Right lobe of liver (tissue), 6 donors: ENCODE results near the gene CMPK2. TPM values are rescaled to one million over a fixed set of nuclear protein-coding genes. Genes with fewer than 3 reads are reported as not detected.

Source experiments
- ATAC-seq, 4 donors: fragments of 200-7000 bp; cut with Tn5 transposase; one replicate each; pipeline ENCODE4 v1.9.1; 2020; ENCODE audit warnings: mild to moderate bottlenecking in 4 of 4, moderate library complexity in 4 of 4
- DNase-seq, 3 donors: peaks; one replicate each; pipeline ENCODE4 v3.0.0-alpha.2; 2020
- H3K27ac ChIP-seq, 3 donors: fragments of 200-600 bp; one replicate each; pipeline ENCODE4 v1.8.0; 2022
- H3K27me3 ChIP-seq, 2 donors: fragments of 200-600 bp; one replicate each; pipeline ENCODE4 v1.8.0; 2022
- H3K36me3 ChIP-seq, 4 donors: fragments of 200-600 bp; sonication (generic) in 1 of 4; one replicate each; pipeline versions ENCODE4 v1.5.1 to v1.8.0; 2017 to 2022; ENCODE audit warnings: control low read depth in 1 of 4
- H3K4me1 ChIP-seq, 4 donors: fragments of 200-600 bp; sonication (generic) in 1 of 4; one replicate each; pipeline versions ENCODE4 v1.5.1 to v1.8.0; 2017 to 2022; ENCODE audit warnings: control low read depth in 1 of 4
- H3K4me3 ChIP-seq, 3 donors: fragments of 200-600 bp; one replicate each; pipeline ENCODE4 v1.8.0; 2022
- H3K9me3 ChIP-seq, 4 donors: fragments of 200-600 bp; sonication (generic) in 1 of 4; one replicate each; pipeline versions ENCODE4 v1.5.1 to v1.8.0; 2017 to 2022; ENCODE audit warnings: control low read depth in 1 of 4
- CTCF ChIP-seq, 4 donors: fragments of 200-600 bp in 3 of 4; fragments of 450-650 bp in 1 of 4; IDR thresholded peaks; one replicate each; pipeline versions ENCODE4 v1.5.1 to v1.8.0; 2016 to 2022; ENCODE audit warnings: antibody characterized with exemption in 4 of 4, mild to moderate bottlenecking in 2 of 4
- POLR2A ChIP-seq: fragments of 450-650 bp; IDR thresholded peaks from one replicate; pipeline ENCODE4 v1.6.1; 2017; ENCODE audit warnings: antibody characterized with exemption, mild to moderate bottlenecking
- WGBS: methylation state at CpG from one replicate; pipeline ENCODE4 v1.1.6; 2018; ENCODE audit warnings: low coverage, low lambda C conversion rate; ENCODE audit not compliant: insufficient coverage; ENCODE audit errors: missing lambda C conversion rate; 5-methylcytosine and 5-hydroxymethylcytosine counted together
- intact Hi-C, 2 donors: fragments of 100-400 bp; cut with DNase I; formaldehyde crosslinking; loops; one replicate each; pipeline versions ENCODE4 v1.11.2 to v1.14.1; 2022
- total RNA-seq, 6 experiments: library from RNA; depleted of rRNA in 2 of 6; stranded (reverse); fragments of >200 nt in 2 of 6; fragmentation: NEBNext Ultra II Directional in 3 of 6; extraction: Animal tissue kit (Norgen Biotek cat#: 25700) in 3 of 6; gene quantifications; one replicate each; pipeline versions ENCODE4 v1.1.0 to v1.2.4, GENCODE V29; 2016 to 2023
- donor health status: DM: no; HTN: yes; CAD: no.
- donor health status: DM: no; HTN: no; CAD: no.
- donor health status: DM: no; HTN: no; CAD: no.
- donor health status: DM: no; HTN: yes; CAD: no.
- donor health status: DM: no; HTN: yes; CAD: no.

Gene CMPK2
- total RNA-seq, 6 experiments from 2014 or later: 1.9 to 5.1 (median 3.8) TPM

GRCh38 chr2:6812857-6813530 is 52.7 kb downstream of the CMPK2 start:
- Histone ChIP-seq H3K27ac (no peak overlapping the region), H3K4me3 (no peak overlapping the region), H3K9me3 (no peaks in the 10 kb centered on the region), H3K4me1 (no peaks in the 10 kb centered on the region), H3K27me3 (no peaks in the 10 kb centered on the region), H3K36me3 (no peaks in the 10 kb centered on the region)
- ATAC-seq (no peak), DNase-seq (no peak)
- TF ChIP-seq CTCF (IDR thresholded peaks at IDR 0.05): no peak
- TF ChIP-seq POLR2A: no peak
- intact Hi-C loops: no loop called here
- WGBS: 33% methylated on average over 5 of the region's 12 CpGs

GRCh38 chr2:6810961-6811360 is 54.7 kb downstream of the CMPK2 start:
- Histone ChIP-seq H3K4me3 (no peak overlapping the region), H3K9me3 (no peaks in the 10 kb centered on the region), H3K36me3 (no peaks in the 10 kb centered on the region), H3K27ac (no peak overlapping the region), H3K27me3 (no peaks in the 10 kb centered on the region), H3K4me1 (no peaks in the 10 kb centered on the region)
- intact Hi-C loops: no loop called here
- DNase-seq (no peak), ATAC-seq (no peak)
- 71% methylated on average over 5 of the region's 6 CpGs for WGBS
- TF ChIP-seq CTCF (IDR thresholded peaks at IDR 0.05): no peak
- no peak for TF ChIP-seq POLR2A

GRCh38 chr2:6808426-6808825 is 57.3 kb downstream of the CMPK2 start:
- DNase-seq (no peak), ATAC-seq (no peak)
- intact Hi-C loops: no loop called here
- 60% methylated on average over 1 of the region's 1 CpG for WGBS
- no peaks in the 10 kb centered on the region for H3K4me1 ChIP-seq
- H3K36me3 ChIP-seq: no peaks in the 10 kb centered on the region
- H3K27ac ChIP-seq: no peak overlapping the region
- H3K4me3 ChIP-seq: no peak overlapping the region
- no peaks in the 10 kb centered on the region for H3K27me3 ChIP-seq
- H3K9me3 ChIP-seq: no peaks in the 10 kb centered on the region
- TF ChIP-seq POLR2A (no peak), CTCF (IDR thresholded peaks at IDR 0.05) (no peak)

- WGBS: 30% methylated on average over 4 of the region's 6 CpGs
- H3K9me3 ChIP-seq: no peaks in the 10 kb centered on the region
- no peaks in the 10 kb centered on the region for H3K4me1 ChIP-seq
- TF ChIP-seq CTCF (IDR thresholded peaks at IDR 0.05) (no peak), POLR2A (no peak)
- no peaks in the 10 kb centered on the region for H3K36me3 ChIP-seq
- DNase-seq (no peak), ATAC-seq (no peak)
- H3K27ac ChIP-seq: no peak overlapping the region
- no peaks in the 10 kb centered on the region for H3K27me3 ChIP-seq
- intact Hi-C loops: no loop called here
- H3K4me3 ChIP-seq: no peak overlapping the region
These were observed 59.1 kb downstream of the CMPK2 start for GRCh38 chr2:6806604-6807003.

- TF ChIP-seq POLR2A: no peak
- no peak for TF ChIP-seq CTCF (IDR thresholded peaks at IDR 0.05)
- ATAC-seq (no peak), DNase-seq (no peak)
- 32% methylated on average over 5 of the region's 5 CpGs for WGBS
- Histone ChIP-seq H3K27me3 (no peaks in the 10 kb centered on the region), H3K4me3 (no peak overlapping the region), H3K27ac (no peak overlapping the region), H3K36me3 (no peaks in the 10 kb centered on the region), H3K9me3 (no peaks in the 10 kb centered on the region), H3K4me1 (no peaks in the 10 kb centered on the region)
- intact Hi-C loops: no loop called here
These were observed 65.2 kb downstream of the CMPK2 start for GRCh38 chr2:6800553-6800952.
